GDM1 (cell line): Measurements from ENCODE around the gene LHX3.

Experiments used
- DNase-seq: peaks from one replicate; lab custom pipeline; 2025; lab: John Stamatoyannopoulos, UW

Gene LHX3

DNA sequence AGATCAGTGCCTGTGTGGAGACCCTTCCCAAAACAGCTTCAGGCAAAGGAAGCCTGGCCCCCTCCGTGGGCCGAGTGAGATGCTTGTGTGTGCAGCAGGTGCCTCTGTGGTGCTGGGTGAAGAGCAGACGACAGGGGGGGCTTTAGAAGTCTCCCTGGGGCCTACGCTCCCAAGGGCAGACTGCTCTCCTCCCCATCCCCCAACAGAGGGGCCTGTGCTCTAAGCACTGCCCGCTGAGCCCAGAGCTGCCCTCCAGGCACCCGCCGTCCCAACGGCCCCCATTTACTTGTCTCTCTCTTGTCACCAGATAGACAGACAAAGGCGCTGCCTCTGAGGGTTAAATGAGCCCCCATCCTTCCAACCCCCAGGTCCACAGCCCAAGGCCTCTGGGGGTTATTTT is 2.7 kb upstream of the LHX3 start:
- DNase-seq, result no peak

DNA sequence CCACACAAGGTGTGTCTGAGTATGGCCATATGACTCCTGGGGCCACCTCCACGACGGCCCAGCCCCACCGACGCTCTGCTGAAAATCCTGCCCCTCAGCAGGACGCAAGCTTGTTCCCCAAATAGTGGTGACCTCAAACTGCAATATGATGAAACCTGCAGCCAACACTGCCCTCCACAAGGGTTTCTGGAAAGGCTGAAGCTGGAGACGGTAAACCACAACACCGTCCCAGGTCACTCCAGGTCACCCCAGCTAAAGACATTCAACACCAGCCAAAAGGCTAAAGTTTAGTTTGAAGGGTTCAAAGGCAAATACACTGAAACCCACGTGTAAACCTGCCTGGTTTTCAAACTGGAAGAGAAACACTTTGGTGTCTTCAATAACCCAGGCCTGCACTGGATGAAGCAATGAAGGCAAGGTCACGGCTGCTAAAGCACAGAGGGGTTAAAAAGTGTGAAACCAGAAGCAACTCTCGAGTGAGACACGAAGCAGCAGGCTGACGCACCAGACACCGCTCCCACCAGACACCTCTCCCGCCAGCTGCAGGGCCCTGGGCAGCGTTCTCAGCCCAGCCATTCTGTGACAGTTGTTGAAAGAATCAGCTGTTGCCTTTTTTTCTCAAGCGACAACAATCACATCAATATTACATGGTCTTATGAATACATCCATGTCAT is 1.8 kb upstream of the LHX3 start:
- no peak for DNase-seq

DNA sequence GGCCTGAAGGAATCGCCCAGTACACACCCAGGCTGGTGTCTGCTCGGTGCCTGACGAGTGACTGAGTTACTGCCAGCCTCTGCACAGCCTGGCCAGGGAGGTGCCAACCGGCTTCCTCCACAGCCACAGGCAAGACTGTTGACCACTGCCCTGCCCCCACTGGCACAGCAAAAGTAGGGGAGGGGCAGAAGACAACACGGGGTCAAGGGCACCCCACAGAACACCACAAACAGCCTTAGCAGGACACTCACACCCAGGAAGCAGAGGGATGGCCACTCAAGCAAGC is 722 bp upstream of the LHX3 start:
- no peak for DNase-seq

GRCh38 chr9:136204145-136204805 is 653 bp downstream of the LHX3 start:
- no peak for DNase-seq

DNA sequence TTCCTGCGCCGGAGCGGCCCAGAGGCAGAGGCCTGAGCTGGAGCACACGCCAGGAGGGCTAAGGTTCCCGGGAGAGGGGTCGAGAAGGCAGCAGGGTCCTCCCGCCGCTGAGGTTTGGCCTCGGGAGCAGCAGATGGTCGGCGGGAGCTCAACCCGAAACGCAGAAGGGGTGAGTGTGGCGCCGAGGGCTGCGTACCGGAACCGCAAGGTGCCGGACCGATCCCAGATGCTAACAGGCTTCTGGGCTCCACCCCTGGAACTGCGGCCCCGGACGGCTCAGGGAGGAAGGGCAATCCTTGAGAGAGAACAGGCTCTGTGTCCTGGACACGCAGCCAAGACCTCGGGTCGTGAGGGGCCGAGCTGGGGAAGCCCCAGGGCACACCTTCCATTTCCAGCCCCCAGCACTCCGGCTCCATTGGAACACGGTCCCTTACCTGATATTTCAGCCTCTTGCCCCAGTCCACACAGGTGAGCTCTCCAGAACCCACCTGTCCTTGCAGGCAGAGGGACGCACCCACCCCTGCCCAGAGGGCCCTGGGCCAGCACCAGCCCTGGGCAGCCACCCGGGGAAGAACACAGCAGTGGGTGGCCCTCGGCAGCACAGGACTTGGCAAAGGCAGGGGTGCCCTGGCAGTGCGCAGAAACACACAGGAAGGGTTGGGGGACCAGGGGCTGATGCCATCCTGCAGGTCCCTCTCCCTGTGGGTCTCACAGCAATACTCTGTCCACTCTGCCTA is 1.4 kb downstream of the LHX3 start:
- no peak for DNase-seq

DNA sequence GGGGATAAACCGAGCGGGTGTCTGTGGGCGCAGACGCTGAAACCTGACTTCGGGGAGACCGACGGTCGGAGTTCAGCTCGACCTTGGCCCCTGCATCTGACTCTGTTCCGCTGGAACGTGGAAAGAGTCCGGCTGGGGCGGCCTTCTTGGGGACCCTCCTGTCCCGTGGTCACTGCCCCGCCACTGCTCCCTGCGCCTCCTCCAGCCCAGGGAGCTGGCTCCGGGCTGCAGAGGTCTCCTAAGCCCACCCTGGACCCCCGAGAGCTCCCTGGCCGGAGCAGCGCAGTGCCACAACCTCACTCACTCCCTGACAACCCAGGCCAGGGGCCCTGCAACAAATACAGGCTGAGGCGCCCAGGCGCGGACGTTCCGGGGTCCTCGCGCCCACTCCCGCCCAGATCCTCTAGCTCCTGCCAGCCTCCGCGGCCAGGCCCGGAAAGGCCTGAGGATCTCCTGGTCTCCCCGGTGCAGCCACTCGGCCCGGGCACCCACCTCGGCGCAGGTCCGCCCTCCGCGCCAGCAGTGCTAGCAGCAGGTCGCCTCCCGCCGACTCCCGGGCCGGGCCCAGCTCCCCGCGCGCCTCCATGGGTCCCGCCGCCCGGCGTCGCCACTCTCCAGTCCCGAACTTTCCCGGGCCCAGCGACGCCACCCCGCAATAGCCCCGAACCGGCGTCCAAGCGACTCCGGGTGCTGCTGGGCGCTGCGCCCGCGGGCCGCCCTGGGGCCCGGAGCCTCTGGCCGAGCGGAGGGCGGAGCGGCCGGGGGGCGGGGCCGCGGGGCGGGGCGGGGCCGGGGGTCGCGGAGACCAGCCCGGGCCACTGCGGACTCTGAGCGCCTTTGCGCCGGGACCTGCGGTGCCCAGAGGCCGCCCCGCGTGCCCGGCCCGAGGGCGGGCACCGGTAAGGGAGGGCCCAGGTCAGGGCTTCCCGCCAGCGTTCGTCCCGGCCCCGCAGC is 2.2 kb downstream of the LHX3 start:
- DNase-seq, result no peak

GRCh38 chr9:136201609-136202453 is 3.1 kb downstream of the LHX3 start:
- DNase-seq, result no peak

- DNase-seq, result no peak
Observed at GRCh38 chr9:136201174-136201573, 3.8 kb downstream of the LHX3 start.

DNA sequence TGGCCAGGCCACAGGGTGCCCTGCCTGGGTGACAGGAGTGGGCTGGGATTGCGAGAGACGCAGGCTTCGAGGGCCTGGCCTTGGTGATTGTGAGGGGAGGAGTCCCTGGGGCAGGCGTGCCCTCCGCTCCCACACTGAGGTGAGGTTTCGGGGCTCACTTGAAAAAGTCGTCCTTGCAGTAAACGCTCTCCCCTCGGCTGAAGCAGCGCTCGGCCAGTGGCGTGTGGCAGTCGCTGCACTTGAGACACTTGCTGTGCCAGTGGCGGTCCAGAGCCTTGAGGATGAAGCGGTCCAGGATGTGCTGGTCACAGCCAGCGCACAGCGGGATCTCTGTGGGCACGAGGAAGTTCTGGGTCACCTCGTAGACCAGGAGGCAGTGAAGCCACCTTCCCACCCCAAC is 4.5 kb downstream of the LHX3 start:
- no peak for DNase-seq

DNA sequence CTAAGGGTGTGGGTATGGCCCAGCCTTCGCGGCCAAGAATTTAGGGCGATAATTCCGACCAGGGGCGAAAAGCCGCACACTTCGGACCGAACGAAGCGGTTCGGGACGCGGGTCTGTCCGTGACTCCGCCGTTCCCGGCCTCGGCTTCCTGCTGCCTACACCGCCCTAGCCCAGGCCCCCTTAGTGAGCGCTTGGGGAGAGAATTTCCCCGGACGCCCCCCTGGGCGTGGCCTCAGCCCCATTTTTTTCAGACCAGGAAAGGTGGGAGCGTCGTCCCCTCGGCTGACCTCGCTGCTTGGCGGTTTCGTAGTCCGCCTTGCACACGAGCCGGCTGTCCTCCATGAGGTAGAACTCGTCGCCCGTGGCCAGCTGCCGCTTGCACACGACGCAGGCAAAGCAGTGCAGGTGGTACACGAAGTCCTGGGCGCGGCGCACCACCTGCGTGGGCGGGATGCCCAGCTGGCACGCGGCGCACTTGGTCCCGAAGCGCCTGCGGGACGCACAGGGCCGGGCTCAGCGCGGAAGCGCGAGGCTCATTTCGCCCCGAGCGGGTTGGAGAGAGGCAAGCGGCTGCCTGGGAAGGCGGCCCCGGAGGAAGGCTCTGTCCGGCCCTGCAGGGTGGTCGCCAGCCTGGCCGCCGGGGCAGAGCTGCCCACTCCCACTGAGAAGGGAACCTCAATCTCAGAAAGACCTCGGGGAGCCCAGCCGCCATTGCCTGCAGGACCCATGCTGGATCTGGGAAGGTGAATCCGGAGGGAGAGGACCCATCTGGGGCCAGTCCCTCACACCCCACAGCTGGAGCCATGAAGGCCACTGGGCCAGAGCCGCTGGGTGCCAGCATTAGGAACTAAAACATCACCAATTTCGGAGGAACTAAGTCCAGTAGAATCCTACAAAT is 5.3 kb downstream of the LHX3 start:
- no peak for DNase-seq

DNA sequence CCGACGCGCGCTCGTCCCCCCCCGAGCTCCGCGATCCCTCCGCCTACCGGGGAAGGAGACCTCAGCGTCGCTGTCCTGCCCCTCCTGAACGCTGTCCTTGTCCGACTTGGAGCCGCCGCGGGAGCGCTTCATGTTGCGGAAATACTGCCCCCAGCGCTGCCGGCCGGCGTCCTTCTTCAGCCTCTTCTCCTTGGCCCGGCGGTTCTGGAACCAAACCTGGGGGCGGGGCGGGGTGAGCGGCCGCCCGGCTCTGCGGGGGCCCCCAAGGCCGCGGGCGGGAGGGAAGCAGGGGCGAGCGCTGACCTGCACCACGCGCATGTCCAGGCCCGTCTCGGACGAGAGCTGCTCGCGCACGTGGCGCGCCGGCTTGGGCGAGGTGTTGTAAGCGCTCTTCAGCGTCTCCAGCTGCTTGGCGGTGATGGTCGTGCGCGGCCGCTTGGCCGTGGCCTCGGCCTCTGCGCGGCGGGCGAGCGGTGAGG is 6.3 kb downstream of the LHX3 start:
- no peak for DNase-seq

DNA sequence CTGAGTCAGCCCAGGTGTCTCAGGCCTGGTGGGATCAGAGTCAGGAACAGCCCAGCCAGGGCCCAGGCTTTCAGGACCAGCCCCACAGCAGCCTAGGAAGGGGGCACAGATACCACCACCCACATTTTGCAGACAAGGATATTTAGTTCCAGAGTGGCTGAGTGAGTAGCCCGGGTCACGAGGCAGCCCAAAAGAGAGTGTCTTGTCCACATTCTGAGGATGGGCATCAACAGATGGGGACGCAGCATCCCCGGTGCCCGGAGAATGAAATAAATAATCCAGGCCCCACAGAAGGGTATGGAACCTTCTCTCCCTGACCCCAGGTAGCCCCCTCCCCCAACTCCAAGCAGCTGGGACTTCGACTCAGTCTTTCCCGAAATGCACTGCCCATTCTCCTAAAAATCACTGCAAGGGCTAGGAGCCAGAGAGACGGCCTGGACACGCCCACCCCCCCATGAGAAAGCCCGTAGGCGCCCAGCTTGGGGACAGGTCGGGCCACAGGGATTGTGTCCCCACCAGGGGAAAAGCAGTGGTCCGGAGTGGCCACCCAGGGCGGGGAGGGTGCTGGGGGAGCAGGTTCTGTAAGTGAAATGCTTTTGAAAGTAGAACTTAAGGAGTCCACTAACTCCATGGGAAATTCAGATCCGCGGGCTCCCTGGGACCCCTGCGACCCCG is 6.9 kb downstream of the LHX3 start:
- no peak for DNase-seq

- DNase-seq, result no peak
Observed at GRCh38 chr9:136197084-136197875, 7.6 kb downstream of the LHX3 start.

DNA sequence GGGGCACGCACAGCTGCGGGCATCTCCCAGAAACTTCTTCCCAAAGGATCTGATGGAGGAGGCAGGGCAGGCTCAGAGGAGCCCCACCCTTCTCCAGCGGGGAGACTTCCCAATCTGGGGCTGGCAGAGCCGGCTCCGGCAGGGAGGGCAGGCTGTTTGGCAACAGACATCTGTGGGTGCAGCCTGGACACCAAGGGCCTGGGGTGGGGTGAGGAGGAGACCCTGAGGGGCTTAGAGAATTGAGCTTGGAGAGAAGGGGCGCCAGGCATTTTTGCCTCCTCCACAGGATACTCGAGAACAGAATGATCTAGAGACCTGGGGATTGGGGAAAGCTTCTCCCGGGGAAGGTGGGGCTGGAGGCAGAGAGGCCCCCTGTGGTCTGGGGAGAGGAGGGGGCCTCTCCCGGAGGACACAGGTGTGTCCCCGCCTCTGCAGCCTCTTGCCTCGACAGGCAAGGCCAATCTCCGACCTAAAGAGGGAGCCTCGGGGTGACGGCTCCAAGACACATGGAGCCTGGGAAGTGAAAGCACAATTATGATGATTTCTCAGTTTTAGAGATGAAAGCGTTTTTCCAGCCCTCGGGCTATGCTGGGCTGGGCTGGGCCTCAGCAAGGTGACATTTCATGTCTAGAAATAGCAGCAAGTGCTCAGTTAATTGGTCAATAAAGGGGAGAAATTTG is 8.4 kb downstream of the LHX3 start:
- no peak for DNase-seq

DNA sequence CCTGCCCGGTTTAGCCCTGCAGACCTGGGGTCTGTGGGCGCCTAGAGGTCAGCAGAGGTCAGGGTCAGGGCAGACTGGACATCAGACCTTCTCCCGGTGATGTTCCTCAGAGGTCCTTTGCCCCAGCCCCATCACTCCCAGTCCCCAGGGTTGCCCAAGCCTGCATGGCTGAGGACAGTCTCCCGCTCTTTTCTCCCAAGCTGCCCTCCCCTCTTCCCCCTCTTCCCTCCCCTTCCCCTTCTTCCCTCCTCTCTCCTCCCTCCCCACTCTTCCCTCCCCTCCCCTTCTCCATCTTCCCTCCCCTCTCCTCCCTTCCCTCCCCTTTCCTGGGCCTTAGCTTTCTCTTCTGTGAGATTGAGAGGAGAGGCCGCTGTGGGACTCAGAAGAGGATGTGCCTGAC is 10.4 kb downstream of the LHX3 start:
- no peak for DNase-seq

DNA sequence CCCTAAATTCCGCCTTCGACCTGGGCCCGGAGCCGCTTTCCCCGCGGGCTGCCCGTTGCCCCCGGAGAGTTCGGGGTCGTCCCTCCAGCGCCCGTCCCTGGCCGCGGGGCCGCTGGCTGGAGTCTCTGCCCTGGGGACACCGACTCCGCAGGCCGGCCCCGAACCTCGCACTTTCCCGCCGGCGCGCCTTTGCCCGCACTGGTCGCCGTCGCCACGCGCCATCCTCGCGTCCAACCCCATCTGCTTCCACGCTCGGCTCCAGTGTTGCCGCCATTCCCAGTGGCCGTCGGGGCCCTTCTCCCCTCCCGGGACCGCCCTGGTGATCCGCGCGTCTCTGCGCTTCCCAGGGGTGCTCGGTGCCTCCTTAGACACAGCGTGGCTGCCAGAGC is 11.0 kb downstream of the LHX3 start:
- DNase-seq, result no peak

GRCh38 chr9:136193127-136193890 is 11.6 kb downstream of the LHX3 start:
- no peak for DNase-seq
